ENCODE data around the gene PIPOX. TPM values are rescaled to one million over a fixed set of nuclear protein-coding genes. Genes with fewer than 3 reads are reported as not detected.

PIPOX gene
- total and polyA plus RNA-seq, 2 of the 8 experiments (the other 6 are each of a cell fraction or from before 2014, with no cell fraction given), result 57.2 to 99.6 TPM

- TF ChIP-seq RAD21 (IDR thresholded peaks at IDR 0.05 in 1 of 2, conservative IDR thresholded peaks at IDR 0.05 in 1 of 2; ENCODE audit: low read depth in 2 of 2, low read length in 2 of 2) (no peak), PHF8 (conservative IDR thresholded peaks at IDR 0.05; ENCODE audit: low read depth, low read length) (no peak)
Measured at GRCh38 chr17:29093090-29093871, 50.3 kb downstream of the PIPOX start (continued).
